Measurements from ENCODE around the gene POU2F3.

- no peak for TF ChIP-seq CTCF (tag by site-specific recombination; IDR thresholded peaks at IDR 0.05)
- no peak for TF ChIP-seq ZNF792 (tag by site-specific recombination; IDR thresholded peaks at IDR 0.05)
- TF ChIP-seq ZNF423 (tag by site-specific recombination; IDR thresholded peaks at IDR 0.05): no peak
- no peak for TF ChIP-seq ZBTB7A (tag by site-specific recombination; IDR thresholded peaks at IDR 0.05; ENCODE audit: low read depth)
- TF ChIP-seq ZNF561 (tag by site-specific recombination; IDR thresholded peaks at IDR 0.05; ENCODE audit: borderline replicate concordance): no peak
- no peak for TF ChIP-seq ZNF843 (tag by site-specific recombination; IDR thresholded peaks at IDR 0.05)
- TF ChIP-seq ZNF600 (tag by site-specific recombination; IDR thresholded peaks at IDR 0.05): no peak
Observed at GRCh38 chr11:120333801-120334200, 93.9 kb downstream of the POU2F3 start.
